Peyer's patch (tissue), 4 donors: ENCODE results near the gene EPS8L3. TPM values are rescaled to one million over a fixed set of nuclear protein-coding genes. Genes with fewer than 3 reads are reported as not detected.

ENCODE experiments used
- DNase-seq, 3 donors: peaks; one replicate each; pipeline ENCODE4 v3.0.0-alpha.2; 2017 to 2019
- H3K27ac ChIP-seq, 4 donors: fragments of 200-600 bp; sonication (generic); one replicate each; pipeline ENCODE4 v1.5.1; 2016 to 2019
- H3K27me3 ChIP-seq, 2 donors: fragments of 200-600 bp; sonication (generic); one replicate each; pipeline ENCODE4 v1.5.1; 2019
- H3K36me3 ChIP-seq, 3 donors: fragments of 200-600 bp; sonication (generic); one replicate each; pipeline ENCODE4 v1.5.1; 2016 to 2019
- H3K4me1 ChIP-seq, 4 donors: fragments of 200-600 bp; sonication (generic); one replicate each; pipeline ENCODE4 v1.5.1; 2016 to 2019
- H3K4me3 ChIP-seq, 4 donors: fragments of 200-600 bp; sonication (generic); 1 replicate in 3 of 4; 2 replicates in 1 of 4; pipeline ENCODE4 v1.5.1; 2016 to 2019; ENCODE audit warnings: mild to moderate bottlenecking in 1 of 4
- H3K9me3 ChIP-seq, 4 donors: fragments of 200-600 bp; sonication (generic); one replicate each; pipeline ENCODE4 v1.5.1; 2016 to 2019; ENCODE audit warnings: mild to moderate bottlenecking in 1 of 4
- POLR2A ChIP-seq, 2 donors: fragments of 450-650 bp; IDR thresholded peaks; one replicate each; pipeline ENCODE4 v1.5.1; 2017; ENCODE audit warnings: antibody characterized with exemption in 2 of 2, mild to moderate bottlenecking in 2 of 2, moderate library complexity in 2 of 2
- total RNA-seq, 4 donors: library from RNA; depleted of rRNA; stranded (reverse); fragments of >200 nt; gene quantifications; one replicate each; pipeline ENCODE4 v1.1.0, GENCODE V29; 2016
- TF ChIP-seq, protein P1 (sequence below), 6 experiments: fragments of 450-650 bp in 4 of 6; fragments of 200-600 bp in 2 of 6; sonication (generic) in 1 of 6; IDR thresholded peaks; one replicate each; pipeline ENCODE4 v1.5.1; 2017 to 2019; ENCODE audit warnings: antibody characterized with exemption in 6 of 6, mild to moderate bottlenecking in 3 of 6, moderate library complexity in 1 of 6

EPS8L3 gene, protein sequence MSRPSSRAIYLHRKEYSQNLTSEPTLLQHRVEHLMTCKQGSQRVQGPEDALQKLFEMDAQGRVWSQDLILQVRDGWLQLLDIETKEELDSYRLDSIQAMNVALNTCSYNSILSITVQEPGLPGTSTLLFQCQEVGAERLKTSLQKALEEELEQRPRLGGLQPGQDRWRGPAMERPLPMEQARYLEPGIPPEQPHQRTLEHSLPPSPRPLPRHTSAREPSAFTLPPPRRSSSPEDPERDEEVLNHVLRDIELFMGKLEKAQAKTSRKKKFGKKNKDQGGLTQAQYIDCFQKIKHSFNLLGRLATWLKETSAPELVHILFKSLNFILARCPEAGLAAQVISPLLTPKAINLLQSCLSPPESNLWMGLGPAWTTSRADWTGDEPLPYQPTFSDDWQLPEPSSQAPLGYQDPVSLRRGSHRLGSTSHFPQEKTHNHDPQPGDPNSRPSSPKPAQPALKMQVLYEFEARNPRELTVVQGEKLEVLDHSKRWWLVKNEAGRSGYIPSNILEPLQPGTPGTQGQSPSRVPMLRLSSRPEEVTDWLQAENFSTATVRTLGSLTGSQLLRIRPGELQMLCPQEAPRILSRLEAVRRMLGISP
- 100 to 1,000 TPM; 263 to 745 (median 649) TPM for total RNA-seq

DNA sequence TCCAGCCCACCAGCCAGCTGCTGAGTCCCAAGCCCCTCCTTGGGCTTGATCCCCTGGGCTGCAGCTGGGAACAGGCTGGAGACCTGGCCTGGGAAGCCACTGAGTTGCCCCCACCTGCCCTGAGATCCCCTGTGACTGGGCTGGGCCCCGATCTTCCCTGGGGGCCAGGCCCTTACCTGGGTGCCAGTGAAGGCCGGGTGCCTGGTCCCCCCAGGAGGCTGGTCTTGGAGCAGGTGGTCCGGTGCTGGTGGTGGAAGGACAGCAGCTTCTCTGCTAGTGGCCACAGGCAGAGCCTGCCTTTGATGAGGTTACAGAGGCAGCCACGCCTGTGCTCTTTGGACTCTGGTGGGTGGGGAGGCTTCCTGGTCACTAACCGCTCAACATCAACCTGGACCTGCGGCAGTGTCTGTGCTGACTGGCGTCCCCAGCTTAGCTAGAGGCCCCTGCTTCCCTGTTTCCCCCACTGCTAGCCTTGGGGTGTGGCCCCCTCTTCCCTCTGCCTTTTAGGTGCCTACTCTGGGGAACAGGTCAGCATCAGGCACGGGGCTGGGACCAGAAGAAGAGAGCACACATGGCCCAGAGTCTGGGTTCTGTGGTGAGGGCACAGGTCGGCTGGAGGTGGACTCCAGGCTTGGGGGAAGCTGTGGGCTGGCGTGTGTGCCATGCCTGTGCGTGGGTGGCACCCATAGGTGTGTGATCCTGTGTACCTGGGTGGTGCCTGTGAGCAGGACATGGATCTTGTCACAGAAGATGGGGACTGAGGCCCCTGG lies at the start of gene EPS8L3:
TSS of gene EPS8L3 (minus strand) at position 278 of the 770 bp plus-strand sequence. CDS start 2,174 bp downstream, outside the sequence.
- Histone ChIP-seq H3K27ac (peak within 1 kb of the TSS in 3 of 4 donors; percentile 93 to 94 (median 94)), H3K9me3 (no peaks in the 10 kb centered on the region), H3K36me3 (peaks cover 0 to 20% (median 0%) of the 10 kb centered on the region in 3 donors), H3K4me1 (peaks cover 0 to 51% (median 0%) of the 10 kb centered on the region in 4 donors), H3K27me3 (no peaks in the 10 kb centered on the region), H3K4me3 (peak within 1 kb of the TSS in 3 of 4 donors; percentile 50 to 66 (median 62))
- DNase-seq = peak in 2 of 3 donors; percentile 94 to 96
- TF ChIP-seq, protein P1, sequence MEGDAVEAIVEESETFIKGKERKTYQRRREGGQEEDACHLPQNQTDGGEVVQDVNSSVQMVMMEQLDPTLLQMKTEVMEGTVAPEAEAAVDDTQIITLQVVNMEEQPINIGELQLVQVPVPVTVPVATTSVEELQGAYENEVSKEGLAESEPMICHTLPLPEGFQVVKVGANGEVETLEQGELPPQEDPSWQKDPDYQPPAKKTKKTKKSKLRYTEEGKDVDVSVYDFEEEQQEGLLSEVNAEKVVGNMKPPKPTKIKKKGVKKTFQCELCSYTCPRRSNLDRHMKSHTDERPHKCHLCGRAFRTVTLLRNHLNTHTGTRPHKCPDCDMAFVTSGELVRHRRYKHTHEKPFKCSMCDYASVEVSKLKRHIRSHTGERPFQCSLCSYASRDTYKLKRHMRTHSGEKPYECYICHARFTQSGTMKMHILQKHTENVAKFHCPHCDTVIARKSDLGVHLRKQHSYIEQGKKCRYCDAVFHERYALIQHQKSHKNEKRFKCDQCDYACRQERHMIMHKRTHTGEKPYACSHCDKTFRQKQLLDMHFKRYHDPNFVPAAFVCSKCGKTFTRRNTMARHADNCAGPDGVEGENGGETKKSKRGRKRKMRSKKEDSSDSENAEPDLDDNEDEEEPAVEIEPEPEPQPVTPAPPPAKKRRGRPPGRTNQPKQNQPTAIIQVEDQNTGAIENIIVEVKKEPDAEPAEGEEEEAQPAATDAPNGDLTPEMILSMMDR (IDR thresholded peaks at IDR 0.05) = no peak
- peak; percentile 99 for TF ChIP-seq POLR2A (IDR thresholded peaks at IDR 0.05)

GRCh38 chr1:109812691-109813393 lies 49.1 kb upstream of the EPS8L3 start:
- Histone ChIP-seq H3K36me3 (no peaks in the 10 kb centered on the region), H3K9me3 (peaks cover 0 to 5% (median 0%) of the 10 kb centered on the region in 4 donors), H3K27ac (no peak overlapping the region), H3K4me1 (peaks cover 0 to 1% (median 0%) of the 10 kb centered on the region in 4 donors), H3K4me3 (no peak overlapping the region), H3K27me3 (no peaks in the 10 kb centered on the region)
- TF ChIP-seq, protein P1 (IDR thresholded peaks at IDR 0.05) = no peak
- TF ChIP-seq POLR2A (IDR thresholded peaks at IDR 0.05) = no peak
- DNase-seq = no peak

DNA sequence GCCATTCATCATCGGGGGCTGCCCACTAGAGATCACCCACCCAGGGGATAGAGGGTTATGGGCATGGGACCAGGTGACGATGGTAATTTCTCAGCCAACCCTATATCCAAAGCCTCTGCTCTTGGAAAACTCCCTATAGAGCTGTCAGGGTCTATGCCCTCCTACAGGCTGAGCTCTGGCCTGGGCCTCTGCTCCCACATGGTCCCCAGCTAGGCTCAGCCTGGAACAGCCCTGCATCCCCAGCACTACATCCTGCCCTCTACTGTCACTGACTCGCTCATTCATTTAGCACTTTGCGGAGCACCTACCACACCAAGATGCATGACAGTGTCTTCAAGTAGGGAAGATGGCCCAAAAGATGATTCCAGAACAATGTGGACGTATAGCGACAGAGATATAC lies 45.0 kb upstream of the EPS8L3 start:
- TF ChIP-seq, protein P1 (IDR thresholded peaks at IDR 0.05) = no peak
- DNase-seq = peak in 1 of 3 donors; percentile 4
- H3K4me1 ChIP-seq = peaks cover 0 to 9% (median 0%) of the 10 kb centered on the region in 4 donors

GRCh38 chr1:109807822-109808680 lies 44.3 kb upstream of the EPS8L3 start:
- H3K36me3 ChIP-seq = no peaks in the 10 kb centered on the region
- H3K4me1 ChIP-seq = peaks cover 0 to 15% (median 0%) of the 10 kb centered on the region in 4 donors
- peak in 1 of 3 donors; percentile 40 for DNase-seq
- no peaks in the 10 kb centered on the region for H3K9me3 ChIP-seq
- no peak overlapping the region for H3K4me3 ChIP-seq
- no peaks in the 10 kb centered on the region for H3K27me3 ChIP-seq
- H3K27ac ChIP-seq = no peak overlapping the region
- TF ChIP-seq, protein P1 (IDR thresholded peaks at IDR 0.05) = no peak
- TF ChIP-seq POLR2A (IDR thresholded peaks at IDR 0.05) = no peak

More for the DNA sequence above, 45.0 kb upstream of the EPS8L3 start:
- no peaks in the 10 kb centered on the region for H3K27me3 ChIP-seq
- no peak overlapping the region for H3K4me3 ChIP-seq
- no peak overlapping the region for H3K27ac ChIP-seq
- no peaks in the 10 kb centered on the region for H3K9me3 ChIP-seq
- H3K36me3 ChIP-seq = no peaks in the 10 kb centered on the region
